HCT116 (cell line): Measurements from ENCODE around the gene PGC. TPM values are rescaled to one million over a fixed set of nuclear protein-coding genes. Genes with fewer than 3 reads are reported as not detected.

Experiments used
- ATAC-seq: fragments of 200-7000 bp; cut with Tn5 transposase; 2 replicates; pipeline ENCODE4 v1.9.1; 2020; ENCODE audit warnings: mild to moderate bottlenecking, moderate library complexity
- BruUV-seq: library from RNA; stranded (reverse); fragments of 400-500 nt; replicated peaks from 2 replicates; lab custom pipeline; 2021; lab: Mats Ljungman, UMichigan
- CTCF ChIA-PET: fragments of 300-600 bp; sonication (Branson Sonifier 250); formaldehyde crosslinking; loops from one replicate; lab custom pipeline; 2021; ENCODE audit warnings: antibody characterized with exemption; lab: Charles Lee
- POLR2A ChIA-PET: fragments of 300-600, 350-600 bp; sonication (Branson Sonifier 250); formaldehyde crosslinking; loops from one replicate; lab custom pipeline; 2021; ENCODE audit warnings: antibody characterized with exemption; lab: Charles Lee
- RAD21 ChIA-PET, 2 experiments: fragments of 300-600 bp; sonication (Branson Sonifier 250); formaldehyde crosslinking; loops; one replicate each; lab custom pipeline; 2023; ENCODE audit warnings: low total read pairs in 2 of 2; ENCODE audit not compliant: uncharacterized antibody in 2 of 2, unreplicated experiment in 2 of 2, low non-redundant PET in 1 of 2; lab: Charles Lee
- DNase-seq: peaks from one replicate; pipeline ENCODE4 v3.0.0-alpha.2; 2010; ENCODE audit warnings: low read depth, low spot score
- H2AFZ ChIP-seq: fragments of 200-600 bp; shearing (Covaris generic), sonication (generic); 2 replicates; pipeline ENCODE4 v1.6.1; 2017; ENCODE audit warnings: low read depth, mixed run types, mixed read lengths, antibody characterized with exemption, low read length; ENCODE audit not compliant: poor library complexity, severe bottlenecking
- H3K27ac ChIP-seq: 2 replicates; pipeline ENCODE4 v1.5.1; 2012; ENCODE audit warnings: low read depth, low read length
- H3K27me3 ChIP-seq: fragments of 200-600 bp; sonication (generic); 2 replicates; pipeline ENCODE4 v1.6.1; 2016; ENCODE audit warnings: mixed run types, low read length, mixed read lengths; ENCODE audit not compliant: insufficient read depth
- H3K36me3 ChIP-seq, 2 experiments: fragments of 200-500 bp in 1 of 2; fragments of 200-600 bp in 1 of 2; sonication (Bioruptor generic) in 1 of 2; sonication (generic) in 1 of 2; 2 replicates each; pipeline versions ENCODE4 v1.5.1 to v1.6.1; 2014 to 2016; ENCODE audit warnings: low read length in 2 of 2, inconsistent platforms in 1 of 2, mixed read lengths in 1 of 2, mixed run types in 1 of 2; ENCODE audit not compliant: insufficient read depth in 2 of 2, control insufficient read depth in 1 of 2
- H3K4me1 ChIP-seq, 2 experiments: fragments of 200-600 bp in 1 of 2; sonication (generic) in 1 of 2; 2 replicates each; pipeline versions ENCODE4 v1.5.1 to v1.6.1; 2012 to 2017; ENCODE audit warnings: low read length in 2 of 2, inconsistent platforms in 1 of 2, mild to moderate bottlenecking in 1 of 2, mixed read lengths in 1 of 2, mixed run types in 1 of 2, moderate library complexity in 1 of 2; ENCODE audit not compliant: insufficient read depth in 2 of 2, control insufficient read depth in 1 of 2
- H3K4me2 ChIP-seq: fragments of 200-600 bp; sonication (generic); 2 replicates; pipeline ENCODE4 v1.6.1; 2017; ENCODE audit warnings: mixed run types, low read length, mixed read lengths
- H3K4me3 ChIP-seq, 2 experiments: fragments of 200-600 bp in 1 of 2; sonication (generic) in 1 of 2; replicated peaks in 1 of 2; 2 replicates each; pipeline ENCODE4 v1.5.1; 2011 to 2016; ENCODE audit warnings: low read length in 2 of 2, control low read depth in 1 of 2, low read depth in 1 of 2, mild to moderate bottlenecking in 1 of 2, mixed read lengths in 1 of 2, mixed run types in 1 of 2
- H3K79me2 ChIP-seq: fragments of 200-600 bp; sonication (generic); 2 replicates; pipeline ENCODE4 v1.6.1; 2017; ENCODE audit warnings: mild to moderate bottlenecking, mixed run types, low read length, moderate library complexity, mixed read lengths; ENCODE audit not compliant: insufficient read depth
- H3K9ac ChIP-seq: fragments of 200-600 bp; sonication (generic); 2 replicates; pipeline ENCODE4 v1.6.1; 2016; ENCODE audit warnings: low read length, mixed read lengths
- H3K9me2 ChIP-seq: fragments of 200-600 bp; sonication (generic), shearing (Covaris generic); 2 replicates; pipeline ENCODE4 v1.6.1; 2017; ENCODE audit warnings: mixed run types, mild to moderate bottlenecking, moderate library complexity; ENCODE audit not compliant: insufficient read depth
- H3K9me3 ChIP-seq, 2 experiments: fragments of 200-500 bp in 1 of 2; fragments of 200-600 bp in 1 of 2; sonication (Bioruptor generic) in 1 of 2; sonication (generic) in 1 of 2; 2 replicates each; pipeline ENCODE4 v1.6.1; 2014 to 2017; ENCODE audit warnings: low read length in 2 of 2, mixed read lengths in 2 of 2, inconsistent platforms in 1 of 2, low read depth in 1 of 2, mild to moderate bottlenecking in 1 of 2, mixed run types in 1 of 2, moderate library complexity in 1 of 2; ENCODE audit not compliant: control insufficient read depth in 1 of 2, insufficient read depth in 1 of 2
- H4K20me1 ChIP-seq: fragments of 200-600 bp; sonication (generic), shearing (Covaris generic); 2 replicates; pipeline ENCODE4 v1.6.1; 2017; ENCODE audit warnings: mixed run types, mild to moderate bottlenecking, moderate library complexity; ENCODE audit not compliant: insufficient read depth
- CBX3 ChIP-seq: IDR thresholded peaks from 2 replicates; pipeline ENCODE4 v1.6.1; 2012; ENCODE audit warnings: low read depth
- CEBPB ChIP-seq: IDR thresholded peaks from 2 replicates; pipeline ENCODE4 v1.6.1; 2012; ENCODE audit warnings: low read depth
- EGR1 ChIP-seq: IDR thresholded peaks from 2 replicates; pipeline ENCODE4 v1.6.1; 2012; ENCODE audit warnings: low read depth
- EZH2phosphoT487 ChIP-seq: fragments of 200-600 bp; IDR thresholded peaks from 2 replicates; pipeline ENCODE4 v1.6.1; 2018; ENCODE audit warnings: antibody characterized with exemption, borderline replicate concordance
- POLR2AphosphoS5 ChIP-seq: IDR thresholded peaks from 2 replicates; pipeline ENCODE4 v1.6.1; 2011; ENCODE audit warnings: mild to moderate bottlenecking, low read depth, low read length, moderate library complexity
- SIN3A ChIP-seq: IDR thresholded peaks from 2 replicates; pipeline ENCODE4 v1.6.1; 2012; ENCODE audit warnings: low read depth
- SP1 ChIP-seq: IDR thresholded peaks from 2 replicates; pipeline ENCODE4 v1.6.1; 2012; ENCODE audit warnings: low read depth
- SRF ChIP-seq: IDR thresholded peaks from 2 replicates; pipeline ENCODE4 v1.6.1; 2012; ENCODE audit warnings: low read depth
- TCF7L2 ChIP-seq: IDR thresholded peaks from 2 replicates; pipeline ENCODE4 v1.7.0; 2011; ENCODE audit warnings: borderline replicate concordance, inconsistent platforms; ENCODE audit not compliant: insufficient read depth, insufficient read length; ENCODE audit errors: extremely low read depth
- ZNF274 ChIP-seq: fragments of 200-500 bp; sonication (Bioruptor generic); IDR thresholded peaks from 2 replicates; pipeline ENCODE4 v1.6.1; 2014; ENCODE audit warnings: mild to moderate bottlenecking, low read depth, low read length, inconsistent platforms
- intact Hi-C: fragments of 100-400 bp; cut with micrococcal nuclease; formaldehyde crosslinking; loops from 2 replicates; pipeline ENCODE4 v1.10.0; 2022
- total RNA-seq: library from RNA; stranded (reverse); gene quantifications from one replicate; pipeline ENCODE4 v1.2.1, GENCODE V29; 2021; ENCODE audit not compliant: unreplicated experiment
- TF ChIP-seq, protein P1 (sequence below), 3 experiments: fragments of 200-600 bp in 1 of 3; sonication (generic) in 1 of 3; IDR thresholded peaks in 2 of 3; conservative IDR thresholded peaks in 1 of 3; 2 replicates each; pipeline ENCODE4 v1.5.1; 2012 to 2017; ENCODE audit warnings: low read depth in 2 of 3, low read length in 2 of 3, antibody characterized with exemption in 1 of 3, borderline replicate concordance in 1 of 3, control low read depth in 1 of 3, mild to moderate bottlenecking in 1 of 3, mixed read lengths in 1 of 3, mixed run types in 1 of 3, moderate library complexity in 1 of 3; ENCODE audit not compliant: insufficient read depth in 1 of 3
- TF ChIP-seq, protein P2 (sequence below): IDR thresholded peaks from 2 replicates; pipeline ENCODE4 v1.6.1; 2012; ENCODE audit warnings: low read depth
- TF ChIP-seq, protein P3 (sequence below): IDR thresholded peaks from 2 replicates; pipeline ENCODE4 v1.6.1; 2011; ENCODE audit warnings: mild to moderate bottlenecking, low read length, moderate library complexity; ENCODE audit not compliant: insufficient replicate concordance; ENCODE audit errors: extremely low read depth
- TF ChIP-seq, protein P4 (sequence below): IDR thresholded peaks from 2 replicates; pipeline ENCODE4 v1.6.1; 2012

The PGC gene
- total RNA-seq, 1 experiment from 2014 or later = 1.2 TPM

GRCh38 chr6:41741625-41742490, 5.3 kb downstream of the PGC start (continued):
- TF ChIP-seq, protein P1, sequence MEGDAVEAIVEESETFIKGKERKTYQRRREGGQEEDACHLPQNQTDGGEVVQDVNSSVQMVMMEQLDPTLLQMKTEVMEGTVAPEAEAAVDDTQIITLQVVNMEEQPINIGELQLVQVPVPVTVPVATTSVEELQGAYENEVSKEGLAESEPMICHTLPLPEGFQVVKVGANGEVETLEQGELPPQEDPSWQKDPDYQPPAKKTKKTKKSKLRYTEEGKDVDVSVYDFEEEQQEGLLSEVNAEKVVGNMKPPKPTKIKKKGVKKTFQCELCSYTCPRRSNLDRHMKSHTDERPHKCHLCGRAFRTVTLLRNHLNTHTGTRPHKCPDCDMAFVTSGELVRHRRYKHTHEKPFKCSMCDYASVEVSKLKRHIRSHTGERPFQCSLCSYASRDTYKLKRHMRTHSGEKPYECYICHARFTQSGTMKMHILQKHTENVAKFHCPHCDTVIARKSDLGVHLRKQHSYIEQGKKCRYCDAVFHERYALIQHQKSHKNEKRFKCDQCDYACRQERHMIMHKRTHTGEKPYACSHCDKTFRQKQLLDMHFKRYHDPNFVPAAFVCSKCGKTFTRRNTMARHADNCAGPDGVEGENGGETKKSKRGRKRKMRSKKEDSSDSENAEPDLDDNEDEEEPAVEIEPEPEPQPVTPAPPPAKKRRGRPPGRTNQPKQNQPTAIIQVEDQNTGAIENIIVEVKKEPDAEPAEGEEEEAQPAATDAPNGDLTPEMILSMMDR (IDR thresholded peaks at IDR 0.05 in 2 of 3, conservative IDR thresholded peaks at IDR 0.05 in 1 of 3; ENCODE audit: borderline replicate concordance in 1 of 3, insufficient read depth in 1 of 3, low read depth in 2 of 3, low read length in 2 of 3) = no peak
- TF ChIP-seq SIN3A (no peak), CEBPB (no peak), EZH2phosphoT487 (no peak)

DNA sequence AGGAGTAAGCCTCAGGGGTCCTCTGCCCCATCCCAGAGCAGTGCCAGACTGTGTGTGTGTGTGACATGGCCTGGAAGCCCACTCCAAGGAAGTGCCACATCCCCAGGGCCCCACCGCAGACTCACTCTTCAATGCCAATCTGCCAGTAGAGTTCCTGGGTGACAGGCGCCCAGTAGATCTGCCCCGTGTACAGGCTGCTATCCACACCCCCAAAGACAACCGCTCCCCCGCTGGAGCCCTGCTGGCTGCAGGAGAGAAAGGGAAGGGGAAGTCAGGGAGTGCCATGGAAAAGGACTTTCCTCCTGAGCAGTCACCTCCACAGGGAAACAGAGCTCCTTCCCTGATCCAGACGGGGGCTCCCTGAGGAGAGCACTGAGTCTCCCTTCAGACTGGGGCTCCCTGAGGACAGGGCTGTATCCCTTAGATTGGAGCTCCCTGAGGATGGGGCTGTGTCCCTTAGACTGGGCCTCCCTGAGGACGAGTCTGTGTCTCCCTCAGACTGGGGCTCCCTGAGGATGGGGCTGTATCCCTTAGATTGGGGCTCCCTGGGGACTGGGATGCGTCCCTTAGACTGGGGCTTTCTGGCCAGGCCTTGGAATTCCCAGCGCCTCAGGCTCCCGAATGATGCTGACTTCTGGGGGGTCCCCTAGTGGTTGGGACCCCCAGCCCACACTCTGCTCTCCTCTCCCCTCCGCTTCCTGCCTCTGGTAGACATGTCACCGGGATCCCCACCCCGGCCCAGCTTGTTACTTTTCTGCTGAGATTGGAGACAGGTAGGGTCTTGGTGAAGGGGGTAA, 6.6 kb downstream of the PGC start:
- peaks cover 10 to 27% of the 10 kb centered on the region in 2 experiments for H3K4me1 ChIP-seq
- intact Hi-C loops = no loop called here
- no peaks in the 10 kb centered on the region for H3K79me2 ChIP-seq
- ChIA-PET CTCF (no interaction called here), RAD21 (no interaction called here), POLR2A (no interaction called here)
- no peak overlapping the region for H3K9ac ChIP-seq
- DNase-seq = no peak
- no peaks in the 10 kb centered on the region for H3K27me3 ChIP-seq
- H4K20me1 ChIP-seq = no peaks in the 10 kb centered on the region
- no peaks in the 10 kb centered on the region for H3K9me3 ChIP-seq
- BruUV-seq = no TSS peak
- H3K9me2 ChIP-seq = no peaks in the 10 kb centered on the region
- H2AFZ ChIP-seq = no peak overlapping the region
- no peak for ATAC-seq
- H3K4me2 ChIP-seq = no peak overlapping the region
- no peaks in the 10 kb centered on the region for H3K36me3 ChIP-seq
- no peak overlapping the region for H3K27ac ChIP-seq
- H3K4me3 ChIP-seq = no peak overlapping the region
- TF ChIP-seq ZNF274 (no peak), SP1 (no peak), CBX3 (no peak), POLR2AphosphoS5 (no peak), EGR1 (no peak), TCF7L2 (no peak), SRF (no peak)
- TF ChIP-seq, protein P2, sequence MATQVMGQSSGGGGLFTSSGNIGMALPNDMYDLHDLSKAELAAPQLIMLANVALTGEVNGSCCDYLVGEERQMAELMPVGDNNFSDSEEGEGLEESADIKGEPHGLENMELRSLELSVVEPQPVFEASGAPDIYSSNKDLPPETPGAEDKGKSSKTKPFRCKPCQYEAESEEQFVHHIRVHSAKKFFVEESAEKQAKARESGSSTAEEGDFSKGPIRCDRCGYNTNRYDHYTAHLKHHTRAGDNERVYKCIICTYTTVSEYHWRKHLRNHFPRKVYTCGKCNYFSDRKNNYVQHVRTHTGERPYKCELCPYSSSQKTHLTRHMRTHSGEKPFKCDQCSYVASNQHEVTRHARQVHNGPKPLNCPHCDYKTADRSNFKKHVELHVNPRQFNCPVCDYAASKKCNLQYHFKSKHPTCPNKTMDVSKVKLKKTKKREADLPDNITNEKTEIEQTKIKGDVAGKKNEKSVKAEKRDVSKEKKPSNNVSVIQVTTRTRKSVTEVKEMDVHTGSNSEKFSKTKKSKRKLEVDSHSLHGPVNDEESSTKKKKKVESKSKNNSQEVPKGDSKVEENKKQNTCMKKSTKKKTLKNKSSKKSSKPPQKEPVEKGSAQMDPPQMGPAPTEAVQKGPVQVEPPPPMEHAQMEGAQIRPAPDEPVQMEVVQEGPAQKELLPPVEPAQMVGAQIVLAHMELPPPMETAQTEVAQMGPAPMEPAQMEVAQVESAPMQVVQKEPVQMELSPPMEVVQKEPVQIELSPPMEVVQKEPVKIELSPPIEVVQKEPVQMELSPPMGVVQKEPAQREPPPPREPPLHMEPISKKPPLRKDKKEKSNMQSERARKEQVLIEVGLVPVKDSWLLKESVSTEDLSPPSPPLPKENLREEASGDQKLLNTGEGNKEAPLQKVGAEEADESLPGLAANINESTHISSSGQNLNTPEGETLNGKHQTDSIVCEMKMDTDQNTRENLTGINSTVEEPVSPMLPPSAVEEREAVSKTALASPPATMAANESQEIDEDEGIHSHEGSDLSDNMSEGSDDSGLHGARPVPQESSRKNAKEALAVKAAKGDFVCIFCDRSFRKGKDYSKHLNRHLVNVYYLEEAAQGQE = no peak
- TF ChIP-seq, protein P3, sequence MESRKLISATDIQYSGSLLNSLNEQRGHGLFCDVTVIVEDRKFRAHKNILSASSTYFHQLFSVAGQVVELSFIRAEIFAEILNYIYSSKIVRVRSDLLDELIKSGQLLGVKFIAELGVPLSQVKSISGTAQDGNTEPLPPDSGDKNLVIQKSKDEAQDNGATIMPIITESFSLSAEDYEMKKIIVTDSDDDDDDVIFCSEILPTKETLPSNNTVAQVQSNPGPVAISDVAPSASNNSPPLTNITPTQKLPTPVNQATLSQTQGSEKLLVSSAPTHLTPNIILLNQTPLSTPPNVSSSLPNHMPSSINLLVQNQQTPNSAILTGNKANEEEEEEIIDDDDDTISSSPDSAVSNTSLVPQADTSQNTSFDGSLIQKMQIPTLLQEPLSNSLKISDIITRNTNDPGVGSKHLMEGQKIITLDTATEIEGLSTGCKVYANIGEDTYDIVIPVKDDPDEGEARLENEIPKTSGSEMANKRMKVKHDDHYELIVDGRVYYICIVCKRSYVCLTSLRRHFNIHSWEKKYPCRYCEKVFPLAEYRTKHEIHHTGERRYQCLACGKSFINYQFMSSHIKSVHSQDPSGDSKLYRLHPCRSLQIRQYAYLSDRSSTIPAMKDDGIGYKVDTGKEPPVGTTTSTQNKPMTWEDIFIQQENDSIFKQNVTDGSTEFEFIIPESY = no peak
- TF ChIP-seq, protein P4, sequence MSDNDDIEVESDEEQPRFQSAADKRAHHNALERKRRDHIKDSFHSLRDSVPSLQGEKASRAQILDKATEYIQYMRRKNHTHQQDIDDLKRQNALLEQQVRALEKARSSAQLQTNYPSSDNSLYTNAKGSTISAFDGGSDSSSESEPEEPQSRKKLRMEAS = no peak
